Lung (tissue), 13 donors: ENCODE data around the gene CYTH1. TPM values are rescaled to one million over a fixed set of nuclear protein-coding genes. Genes with fewer than 3 reads are reported as not detected.

Experiments used
- ATAC-seq: fragments of 200-7000 bp; cut with Tn5 transposase; one replicate; pipeline ENCODE4 v1.9.1; 2020; ENCODE audit warnings: moderate number of reproducible peaks; ENCODE audit not compliant: insufficient read depth, low FRiP score
- DNase-seq, 3 donors: peaks; one replicate each; pipeline ENCODE4 v3.0.0-alpha.2; 2013 to 2017
- H3K27ac ChIP-seq, 2 donors: one replicate each; pipeline ENCODE4 v1.5.1; 2013; ENCODE audit warnings: mild to moderate bottlenecking in 2 of 2, moderate library complexity in 2 of 2, control low read depth in 1 of 2, inconsistent platforms in 1 of 2, low read depth in 1 of 2, low read length in 1 of 2
- H3K27me3 ChIP-seq, 3 donors: one replicate each; pipeline ENCODE4 v1.5.1; 2013; ENCODE audit warnings: low read length in 2 of 3; ENCODE audit not compliant: control insufficient read depth in 3 of 3, insufficient read depth in 3 of 3
- H3K36me3 ChIP-seq, 4 donors: one replicate each; pipeline ENCODE4 v1.5.1; 2013; ENCODE audit warnings: low read length in 4 of 4, mild to moderate bottlenecking in 1 of 4, moderate library complexity in 1 of 4; ENCODE audit not compliant: control insufficient read depth in 4 of 4, insufficient read depth in 4 of 4
- H3K4me1 ChIP-seq, 5 donors: one replicate each; pipeline ENCODE4 v1.5.1; 2013; ENCODE audit warnings: low read length in 5 of 5, mild to moderate bottlenecking in 2 of 5, moderate library complexity in 1 of 5; ENCODE audit not compliant: control insufficient read depth in 5 of 5, insufficient read depth in 5 of 5
- H3K4me3 ChIP-seq: one replicate; pipeline ENCODE4 v1.5.1; 2013; ENCODE audit warnings: mild to moderate bottlenecking, control low read depth, moderate library complexity
- H3K9ac ChIP-seq, 2 donors: one replicate each; pipeline ENCODE4 v1.5.1; 2013; ENCODE audit warnings: low read length in 2 of 2, control low read depth in 1 of 2; ENCODE audit not compliant: insufficient read depth in 1 of 2
- H3K9me3 ChIP-seq, 4 donors: one replicate each; pipeline ENCODE4 v1.5.1; 2013; ENCODE audit warnings: low read length in 3 of 4, mild to moderate bottlenecking in 1 of 4, moderate library complexity in 1 of 4; ENCODE audit not compliant: control insufficient read depth in 4 of 4, insufficient read depth in 3 of 4
- WGBS, 2 donors: extraction: QIAGEN DNeasy Blood & Tissue Kit; methylation state at CpG; one replicate each; pipeline ENCODE4 v1.1.7; 2013; 5-methylcytosine and 5-hydroxymethylcytosine counted together
- polyA plus RNA-seq, 2 donors: library from polyadenylated mRNA; stranded (reverse); fragments of 200-250 nt; gene quantifications; one replicate each; pipeline ENCODE4 v1.2.1, GENCODE V29; 2013
- small RNA-seq: library from RNA; depleted of rRNA; stranded (forward); fragments of <200 nt; gene quantifications from one replicate; pipeline ENCODE3, GENCODE V24; 2014; ENCODE audit warnings: low replicate concordance
- total RNA-seq, 2 donors: library from RNA; depleted of rRNA in 1 of 2; stranded (reverse); fragments of >200 nt in 1 of 2; gene quantifications; one replicate each; pipeline ENCODE4 v1.2.1, GENCODE V29; 2014 to 2021
- TF ChIP-seq, protein P1 (sequence below): IDR thresholded peaks from 2 replicates; pipeline ENCODE4 v1.5.1; 2012; ENCODE audit warnings: mild to moderate bottlenecking; ENCODE audit errors: control extremely low read depth, extremely low read depth
- donor health status: control.
- donor health status: control.
- donor health status: Bipolar disorder and iron deficiency.
- donor health status: healthy.
- donor health status: DM: yes; HTN: yes; CAD: no.

Gene CYTH1
- total and polyA plus RNA-seq, 4 donors: 50.5 to 97.2 (median 76.0) TPM

DNA sequence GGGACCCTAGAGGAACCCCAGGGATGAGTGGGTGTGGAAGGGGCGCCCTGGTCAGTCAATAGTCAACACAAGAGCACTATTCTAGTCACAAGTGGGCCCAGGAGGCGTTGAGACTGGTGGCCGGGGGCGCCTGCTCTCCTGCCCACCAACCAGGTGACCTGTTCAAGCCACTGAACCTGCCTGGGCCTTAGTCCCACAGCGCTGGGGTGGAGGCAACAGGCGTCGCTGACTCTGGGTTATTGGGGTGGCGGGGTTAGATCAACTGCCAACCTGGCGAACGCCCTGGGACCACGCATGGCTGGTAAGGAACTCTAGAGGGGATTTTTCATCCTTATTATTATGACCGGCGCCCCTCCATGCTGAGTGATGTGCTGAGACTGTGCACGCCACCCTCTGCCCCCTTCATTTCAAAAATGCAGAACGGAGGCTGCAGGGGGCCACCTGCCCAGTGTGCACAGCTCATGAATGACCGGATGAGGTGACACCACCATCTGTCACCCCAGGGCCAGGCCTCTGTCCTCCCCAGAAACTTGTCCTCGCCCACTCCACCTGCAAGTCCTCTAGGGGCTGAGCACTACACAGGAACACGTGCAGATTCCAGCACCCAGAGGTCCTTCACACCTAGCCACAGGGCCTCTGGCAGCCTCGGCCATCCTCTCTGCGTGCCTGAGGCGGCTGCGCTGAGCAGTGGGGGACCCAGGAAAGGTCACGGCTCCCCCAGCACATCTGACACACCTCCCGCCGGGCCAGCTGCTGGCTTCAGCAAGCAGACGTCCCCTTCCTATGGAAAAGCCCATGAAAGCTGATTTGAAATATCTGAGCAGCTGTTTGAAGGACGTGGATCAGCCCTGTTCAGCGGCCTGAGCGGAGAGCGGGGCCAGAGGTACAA is 153.3 kb downstream of the CYTH1 start:
- TF ChIP-seq, protein P1, sequence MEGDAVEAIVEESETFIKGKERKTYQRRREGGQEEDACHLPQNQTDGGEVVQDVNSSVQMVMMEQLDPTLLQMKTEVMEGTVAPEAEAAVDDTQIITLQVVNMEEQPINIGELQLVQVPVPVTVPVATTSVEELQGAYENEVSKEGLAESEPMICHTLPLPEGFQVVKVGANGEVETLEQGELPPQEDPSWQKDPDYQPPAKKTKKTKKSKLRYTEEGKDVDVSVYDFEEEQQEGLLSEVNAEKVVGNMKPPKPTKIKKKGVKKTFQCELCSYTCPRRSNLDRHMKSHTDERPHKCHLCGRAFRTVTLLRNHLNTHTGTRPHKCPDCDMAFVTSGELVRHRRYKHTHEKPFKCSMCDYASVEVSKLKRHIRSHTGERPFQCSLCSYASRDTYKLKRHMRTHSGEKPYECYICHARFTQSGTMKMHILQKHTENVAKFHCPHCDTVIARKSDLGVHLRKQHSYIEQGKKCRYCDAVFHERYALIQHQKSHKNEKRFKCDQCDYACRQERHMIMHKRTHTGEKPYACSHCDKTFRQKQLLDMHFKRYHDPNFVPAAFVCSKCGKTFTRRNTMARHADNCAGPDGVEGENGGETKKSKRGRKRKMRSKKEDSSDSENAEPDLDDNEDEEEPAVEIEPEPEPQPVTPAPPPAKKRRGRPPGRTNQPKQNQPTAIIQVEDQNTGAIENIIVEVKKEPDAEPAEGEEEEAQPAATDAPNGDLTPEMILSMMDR: no peak
- H3K36me3 ChIP-seq: no peaks in the 10 kb centered on the region
- H3K9ac ChIP-seq: no peak overlapping the region
- H3K4me3 ChIP-seq: no peak overlapping the region
- H3K4me1 ChIP-seq: no peaks in the 10 kb centered on the region
- WGBS, 2 donors: 95 to 97% methylated on average over 30 of the region's 30 CpGs
- H3K27me3 ChIP-seq: no peaks in the 10 kb centered on the region
- H3K9me3 ChIP-seq: no peaks in the 10 kb centered on the region
- ATAC-seq (no peak), DNase-seq (no peak)
- H3K27ac ChIP-seq: no peak overlapping the region

DNA sequence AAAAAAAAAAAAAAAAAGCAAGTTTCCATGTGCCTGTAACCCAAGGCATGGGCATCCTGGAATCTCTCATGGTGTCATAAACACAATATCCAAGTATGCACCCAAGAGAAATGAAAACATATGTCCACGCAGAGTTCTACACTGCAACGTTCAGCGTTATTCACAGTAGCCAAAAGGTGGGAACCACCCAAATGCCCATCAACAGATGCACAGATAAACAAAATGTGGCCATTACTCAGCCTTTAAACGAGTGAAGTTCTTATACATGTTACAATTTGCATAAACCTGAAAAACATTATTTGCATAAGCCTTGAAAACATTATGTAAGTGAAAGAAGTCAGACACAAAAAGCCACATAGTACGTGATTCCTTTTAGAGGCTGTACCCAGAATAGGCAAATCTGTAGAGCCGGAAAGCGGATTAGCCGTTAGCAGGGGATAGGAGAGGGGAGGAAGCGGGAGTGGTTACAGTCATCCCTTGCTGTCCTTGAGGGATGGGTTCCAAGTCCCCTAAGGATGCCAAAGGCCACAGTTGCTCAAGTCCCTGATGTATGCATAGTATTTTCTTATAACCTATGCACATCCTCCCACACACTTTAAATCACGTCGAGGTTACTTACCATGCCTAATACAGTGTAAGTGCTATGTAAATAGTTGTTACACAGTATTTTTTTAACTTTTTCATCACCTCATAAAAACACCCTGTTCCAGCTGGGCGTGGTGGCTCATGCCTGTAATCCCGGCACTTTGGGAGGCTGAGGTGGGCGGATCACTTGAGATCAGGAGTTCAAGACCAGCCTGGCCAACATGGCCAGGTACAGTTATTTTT is 157.5 kb downstream of the CYTH1 start:
- no peak overlapping the region for H3K27ac ChIP-seq
- no peaks in the 10 kb centered on the region for H3K4me1 ChIP-seq
- peak in 1 of 3 donors; percentile 11 for DNase-seq
- 80 to 81% methylated on average over 14 of the region's 14 CpGs for WGBS, 2 donors
- no peak for ATAC-seq
- H3K36me3 ChIP-seq: no peaks in the 10 kb centered on the region
- no peak overlapping the region for H3K9ac ChIP-seq
- no peaks in the 10 kb centered on the region for H3K27me3 ChIP-seq
- no peaks in the 10 kb centered on the region for H3K9me3 ChIP-seq
- TF ChIP-seq, protein P1: no peak
- no peak overlapping the region for H3K4me3 ChIP-seq

Small RNAs within 50 kb of the gene (small RNA-seq; reads per million reads assigned to genes)
- not detected for gene RNU6-638P

Other genes with a start within 250 kb of the CYTH1 start
- 1 to 10 TPM; 1.3 to 1.6 TPM for gene DNAH17, start 204.9 kb downstream of the CYTH1 start, total RNA-seq
- 1 to 10 TPM in 1 of 2 donors, under 1 TPM in 1; 0.44 to 1.1 TPM for gene DNAH17, start 204.9 kb downstream of the CYTH1 start, polyA plus RNA-seq
- gene USP36, start 58.5 kb upstream of the CYTH1 start, total RNA-seq: 10 to 100 TPM; 56.4 to 61.5 TPM
- 10 to 100 TPM; 22.2 to 33.3 TPM for gene USP36, start 58.5 kb upstream of the CYTH1 start, polyA plus RNA-seq
- gene CEP295NL, start 120.9 kb upstream of the CYTH1 start, total RNA-seq: 1 to 10 TPM; 8.2 to 8.3 TPM
- 1 to 10 TPM in 1 of 2 donors, under 1 TPM in 1; 0.39 to 1.7 TPM for gene CEP295NL, start 120.9 kb upstream of the CYTH1 start, polyA plus RNA-seq
- gene TIMP2, start 143.1 kb upstream of the CYTH1 start, total RNA-seq: 100 to 1,000 TPM in 1 of 2 donors, 10 to 100 TPM in 1; 95.6 to 176 TPM
- gene TIMP2, start 143.1 kb upstream of the CYTH1 start, polyA plus RNA-seq: 10 to 100 TPM; 47.5 to 88.2 TPM
- gene LGALS3BP, start 197.7 kb upstream of the CYTH1 start, total RNA-seq: 100 to 1,000 TPM; 183 to 479 TPM
- gene LGALS3BP, start 197.7 kb upstream of the CYTH1 start, polyA plus RNA-seq: 100 to 1,000 TPM; 229 to 261 TPM
- 10 to 100 TPM; 31.4 to 75.8 TPM for gene CANT1, start 227.5 kb upstream of the CYTH1 start, total RNA-seq
- gene CANT1, start 227.5 kb upstream of the CYTH1 start, polyA plus RNA-seq: 10 to 100 TPM in 1 of 2 donors, 1 to 10 TPM in 1; 8.5 to 66.0 TPM
- gene C1QTNF1, start 241.9 kb upstream of the CYTH1 start, total RNA-seq: 10 to 100 TPM in 1 of 2 donors, 1 to 10 TPM in 1; 7.4 to 35.7 TPM
- gene C1QTNF1, start 241.9 kb upstream of the CYTH1 start, polyA plus RNA-seq: 10 to 100 TPM; 24.3 to 84.5 TPM